GM12878 (cell line): Measurements from ENCODE around the gene LRGUK. TPM values are rescaled to one million over a fixed set of nuclear protein-coding genes. Genes with fewer than 3 reads are reported as not detected.
A peak's percentile ranks its signal among the peaks of the same experiment; 100 is the strongest.

Experiments
- ATAC-seq: fragments of 200-7000 bp; cut with Tn5 transposase; 3 replicates; pipeline ENCODE4 v1.9.1; 2020; ENCODE audit warnings: mild to moderate bottlenecking, moderate library complexity
- BruUV-seq: library from RNA; stranded (reverse); fragments of 400-500 nt; replicated peaks from 2 replicates; lab custom pipeline; 2021; lab: Mats Ljungman, UMichigan
- CTCF ChIA-PET: fragments of 300-600 bp; sonication (Branson Sonifier 250); formaldehyde crosslinking; extraction: SDS; loops from one replicate; lab custom pipeline; 2021; ENCODE audit warnings: inconsistent platforms; lab: Yijun Ruan, JAX
- POLR2A ChIA-PET: fragments of 350-600 bp; formaldehyde crosslinking; extraction: SDS; loops from one replicate; lab custom pipeline; 2021; ENCODE audit warnings: inconsistent platforms; lab: Charles Lee
- RAD21 ChIA-PET: fragments of 300-600 bp; sonication (Branson Sonifier 250); formaldehyde crosslinking; loops from one replicate; lab custom pipeline; 2023; ENCODE audit warnings: antibody characterized with exemption; ENCODE audit not compliant: unreplicated experiment; lab: Charles Lee
- SMC1A ChIA-PET: fragments of 300-600 bp; sonication (Branson Sonifier 250); formaldehyde crosslinking; loops from one replicate; lab custom pipeline; 2023; ENCODE audit not compliant: unreplicated experiment, uncharacterized antibody; lab: Charles Lee
- DNase-seq: peaks from one replicate; pipeline ENCODE4 v3.0.0-alpha.2; 2011; ENCODE audit warnings: low read depth, low spot score
- FAIRE-seq: peaks from 3 replicates; lab custom pipeline; 2011; peaks lifted over from hg19 to GRCh38; lab: Jason Lieb, UNC
- H2AFZ ChIP-seq: 2 replicates; pipeline ENCODE4 v1.6.0; 2011; ENCODE audit warnings: low read depth, low read length, control low read depth; ENCODE audit not compliant: control insufficient read depth
- H3K27ac ChIP-seq: 2 replicates; pipeline ENCODE4 v1.5.1; 2011; ENCODE audit warnings: control low read depth; ENCODE audit not compliant: control insufficient read depth, insufficient read depth
- H3K27me3 ChIP-seq, 2 experiments: replicated peaks in 1 of 2; 2 replicates each; pipeline versions ENCODE4 v1.6.0 to v1.6.1; 2011; ENCODE audit warnings: low read length in 1 of 2; ENCODE audit not compliant: control insufficient read depth in 2 of 2, insufficient read depth in 2 of 2
- H3K36me3 ChIP-seq, 2 experiments: 2 replicates each; pipeline ENCODE4 v1.5.1; 2011; ENCODE audit warnings: low read length in 1 of 2; ENCODE audit not compliant: control insufficient read depth in 2 of 2, insufficient read depth in 2 of 2
- H3K4me1 ChIP-seq: 2 replicates; pipeline ENCODE4 v1.6.1; 2011; ENCODE audit warnings: mild to moderate bottlenecking, low read length, moderate library complexity, mixed read lengths; ENCODE audit not compliant: control insufficient read depth, insufficient read depth
- H3K4me2 ChIP-seq: 2 replicates; pipeline ENCODE4 v1.6.0; 2011; ENCODE audit warnings: control low read depth; ENCODE audit not compliant: control insufficient read depth, insufficient read depth
- H3K4me3 ChIP-seq: fragments of 200-600 bp; sonication (generic); 2 replicates; pipeline ENCODE4 v1.5.1; 2016
- H3K79me2 ChIP-seq: 2 replicates; pipeline ENCODE4 v1.6.0; 2011; ENCODE audit warnings: low read length; ENCODE audit not compliant: control insufficient read depth, insufficient read depth
- H3K9ac ChIP-seq: 2 replicates; pipeline ENCODE4 v1.8.0; 2011; ENCODE audit warnings: low read length, control low read depth, mixed read lengths; ENCODE audit not compliant: control insufficient read depth, insufficient read depth
- H3K9me3 ChIP-seq: replicated peaks from 3 replicates; pipeline ENCODE4 v1.5.1; 2011; ENCODE audit warnings: mild to moderate bottlenecking, low read length; ENCODE audit not compliant: control insufficient read depth, insufficient read depth
- H4K20me1 ChIP-seq: 2 replicates; pipeline ENCODE4 v1.6.0; 2011; ENCODE audit not compliant: control insufficient read depth, insufficient read depth
- CBX3 ChIP-seq: fragments of 200-600 bp; sonication (generic); IDR thresholded peaks from 2 replicates; pipeline ENCODE4 v1.6.1; 2016; ENCODE audit warnings: low read depth, borderline replicate concordance
- CHD1 ChIP-seq: IDR thresholded peaks from 2 replicates; pipeline ENCODE4 v1.6.1; 2012; ENCODE audit warnings: low read depth, low read length, improper control_type of control experiment
- IKZF1 ChIP-seq: fragments of 450-650 bp; conservative IDR thresholded peaks from 2 replicates; pipeline ENCODE4 v1.6.1; 2017; ENCODE audit warnings: antibody characterized with exemption, mild to moderate bottlenecking
- MYC ChIP-seq: IDR thresholded peaks from 2 replicates; pipeline ENCODE4 v1.6.1; 2011; ENCODE audit warnings: mild to moderate bottlenecking, low read length, moderate library complexity, inconsistent platforms; ENCODE audit not compliant: insufficient read depth, insufficient replicate concordance, insufficient read length, severe bottlenecking
- PML ChIP-seq: IDR thresholded peaks from 2 replicates; pipeline ENCODE4 v1.6.1; 2012; ENCODE audit warnings: low read length, inconsistent platforms
- RAD21 ChIP-seq: IDR thresholded peaks from 2 replicates; pipeline ENCODE4 v1.6.1; 2011; ENCODE audit warnings: mild to moderate bottlenecking, low read depth, low read length, moderate library complexity; ENCODE audit not compliant: insufficient read depth
- WGBS: methylation state at CpG from one replicate; pipeline ENCODE4 v1.1.6; 2016; ENCODE audit warnings: low lambda C conversion rate; ENCODE audit not compliant: insufficient replicate concordance, insufficient coverage; ENCODE audit errors: missing lambda C conversion rate; 5-methylcytosine and 5-hydroxymethylcytosine counted together
- in situ Hi-C: fragments of 300-500 bp; cut with MboI; formaldehyde crosslinking; loops from 9 replicates; pipeline ENCODE4 v1.14.3; 2018; ENCODE audit warnings: mixed read lengths
- intact Hi-C: fragments of 100-400 bp; cut with micrococcal nuclease; formaldehyde crosslinking; loops from one replicate; pipeline ENCODE4 v1.14.2; 2022; ENCODE audit not compliant: unreplicated experiment
- polyA plus RNA-seq, 11 experiments: library from polyadenylated mRNA; depleted of rRNA in 4 of 11; unstranded in 6 of 11; stranded (reverse) in 5 of 11; fragments of >200 nt; fragmentation: Nextera tagmentation in 4 of 11; fragmentation: Illumina TruSeq in 1 of 11; extraction: Ambion mirVana in 4 of 11; extraction: Trizol in 1 of 11; gene quantifications; 1 replicate in 1 of 11; 2 replicates in 10 of 11; pipeline versions ENCODE4 v1.2.1 to v1.2.3, GENCODE V29; 2011 to 2016; ENCODE audit warnings: inconsistent platforms in 2 of 11, missing spikeins in 2 of 11, low read depth in 1 of 11
- total RNA-seq, 4 experiments: library from RNA; depleted of rRNA in 3 of 4; stranded (reverse); fragments of >200 nt in 3 of 4; fragmentation: Illumina TruSeq in 1 of 4; extraction: Trizol in 1 of 4; gene quantifications; 2 replicates each; pipeline versions ENCODE4 v1.2.1 to v1.2.3, GENCODE V29; 2013 to 2021
- TF ChIP-seq, protein P1 (sequence below): fragments of 450-650 bp; IDR thresholded peaks from 2 replicates; pipeline ENCODE4 v1.6.1; 2017; ENCODE audit warnings: mild to moderate bottlenecking
- TF ChIP-seq, protein P2 (sequence below): IDR thresholded peaks from 2 replicates; pipeline ENCODE4 v1.6.1; 2012; ENCODE audit warnings: low read depth, low read length, improper control_type of control experiment
- TF ChIP-seq, protein P3 (sequence below), 3 experiments: IDR thresholded peaks in 2 of 3; conservative IDR thresholded peaks in 1 of 3; 2 replicates each; pipeline ENCODE4 v1.5.1; 2011; ENCODE audit warnings: low read depth in 3 of 3, low read length in 3 of 3, mild to moderate bottlenecking in 3 of 3, control low read depth in 2 of 3, moderate library complexity in 2 of 3, inconsistent platforms in 1 of 3, mixed read lengths in 1 of 3; ENCODE audit not compliant: control insufficient read depth in 2 of 3, insufficient read depth in 1 of 3; ENCODE audit errors: extremely low read depth in 1 of 3

LRGUK gene
- total and polyA plus RNA-seq, 10 of the 15 experiments (the other 5 are each of a cell fraction or from before 2014, with no cell fraction given), result 0.04 to 0.14 (median 0.08) TPM; not detected in 3

DNA sequence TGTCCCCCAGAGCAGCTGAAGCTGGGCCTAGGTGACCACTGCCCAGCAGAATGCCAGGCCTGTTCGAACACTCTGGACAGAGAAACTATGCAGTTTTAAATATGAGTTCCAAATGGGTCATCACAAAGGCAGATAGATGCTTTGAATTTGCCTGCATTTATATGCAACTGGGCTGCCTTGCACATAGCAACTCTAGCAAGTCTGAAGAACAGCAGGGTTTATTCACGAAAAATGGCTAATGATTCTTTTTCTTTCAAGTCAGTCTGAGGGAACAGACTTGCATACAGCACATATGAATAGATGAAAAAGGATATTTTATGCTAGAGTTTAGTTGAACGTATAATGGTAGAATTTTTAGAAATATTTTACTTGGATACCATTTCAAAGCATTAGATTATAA lies 121.1 kb downstream of the LRGUK start (continued):
- TF ChIP-seq, protein P1, sequence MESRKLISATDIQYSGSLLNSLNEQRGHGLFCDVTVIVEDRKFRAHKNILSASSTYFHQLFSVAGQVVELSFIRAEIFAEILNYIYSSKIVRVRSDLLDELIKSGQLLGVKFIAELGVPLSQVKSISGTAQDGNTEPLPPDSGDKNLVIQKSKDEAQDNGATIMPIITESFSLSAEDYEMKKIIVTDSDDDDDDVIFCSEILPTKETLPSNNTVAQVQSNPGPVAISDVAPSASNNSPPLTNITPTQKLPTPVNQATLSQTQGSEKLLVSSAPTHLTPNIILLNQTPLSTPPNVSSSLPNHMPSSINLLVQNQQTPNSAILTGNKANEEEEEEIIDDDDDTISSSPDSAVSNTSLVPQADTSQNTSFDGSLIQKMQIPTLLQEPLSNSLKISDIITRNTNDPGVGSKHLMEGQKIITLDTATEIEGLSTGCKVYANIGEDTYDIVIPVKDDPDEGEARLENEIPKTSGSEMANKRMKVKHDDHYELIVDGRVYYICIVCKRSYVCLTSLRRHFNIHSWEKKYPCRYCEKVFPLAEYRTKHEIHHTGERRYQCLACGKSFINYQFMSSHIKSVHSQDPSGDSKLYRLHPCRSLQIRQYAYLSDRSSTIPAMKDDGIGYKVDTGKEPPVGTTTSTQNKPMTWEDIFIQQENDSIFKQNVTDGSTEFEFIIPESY, result no peak
- TF ChIP-seq, protein P2, sequence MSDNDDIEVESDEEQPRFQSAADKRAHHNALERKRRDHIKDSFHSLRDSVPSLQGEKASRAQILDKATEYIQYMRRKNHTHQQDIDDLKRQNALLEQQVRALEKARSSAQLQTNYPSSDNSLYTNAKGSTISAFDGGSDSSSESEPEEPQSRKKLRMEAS, result no peak
- no peak for TF ChIP-seq IKZF1

DNA sequence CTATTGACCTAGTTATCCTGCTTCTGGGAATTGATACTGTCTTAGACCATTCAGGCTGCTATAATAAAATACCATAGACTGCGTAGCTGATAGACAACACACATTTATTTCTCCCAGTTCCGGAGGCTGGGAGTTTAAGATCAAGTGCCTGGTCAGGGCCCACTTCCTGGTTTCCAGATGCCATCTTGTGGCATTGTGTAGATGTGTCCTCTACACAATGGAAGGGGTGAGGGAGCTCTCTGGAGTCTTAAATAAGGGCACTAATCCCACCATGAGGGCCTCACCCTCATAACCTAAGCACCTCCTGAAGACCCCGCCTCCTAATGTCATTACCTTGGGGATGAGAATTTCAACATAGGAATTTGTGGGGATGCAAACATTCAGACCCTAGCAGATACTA lies 127.2 kb downstream of the LRGUK start:
- Histone ChIP-seq H3K27me3 (no peaks in the 10 kb centered on the region), H3K79me2 (no peaks in the 10 kb centered on the region), H3K4me1 (no peaks in the 10 kb centered on the region), H3K36me3 (no peaks in the 10 kb centered on the region), H3K9ac (no peak overlapping the region), H4K20me1 (no peaks in the 10 kb centered on the region), H3K4me2 (no peak overlapping the region), H3K9me3 (no peaks in the 10 kb centered on the region), H3K27ac (no peak overlapping the region), H2AFZ (no peak overlapping the region), H3K4me3 (no peak overlapping the region)
- in situ Hi-C loops, result no loop called here
- DNase-seq (no peak), FAIRE-seq (no peak), ATAC-seq (no peak)
- POLR2A ChIA-PET, result no interaction called here
- TF ChIP-seq CHD1, result no peak
- TF ChIP-seq PML, result no peak
- TF ChIP-seq MYC, result no peak
- TF ChIP-seq RAD21, result 0 out of 2 replicates have a peak, but pooled peaks have one; percentile 16
- TF ChIP-seq, protein P3, sequence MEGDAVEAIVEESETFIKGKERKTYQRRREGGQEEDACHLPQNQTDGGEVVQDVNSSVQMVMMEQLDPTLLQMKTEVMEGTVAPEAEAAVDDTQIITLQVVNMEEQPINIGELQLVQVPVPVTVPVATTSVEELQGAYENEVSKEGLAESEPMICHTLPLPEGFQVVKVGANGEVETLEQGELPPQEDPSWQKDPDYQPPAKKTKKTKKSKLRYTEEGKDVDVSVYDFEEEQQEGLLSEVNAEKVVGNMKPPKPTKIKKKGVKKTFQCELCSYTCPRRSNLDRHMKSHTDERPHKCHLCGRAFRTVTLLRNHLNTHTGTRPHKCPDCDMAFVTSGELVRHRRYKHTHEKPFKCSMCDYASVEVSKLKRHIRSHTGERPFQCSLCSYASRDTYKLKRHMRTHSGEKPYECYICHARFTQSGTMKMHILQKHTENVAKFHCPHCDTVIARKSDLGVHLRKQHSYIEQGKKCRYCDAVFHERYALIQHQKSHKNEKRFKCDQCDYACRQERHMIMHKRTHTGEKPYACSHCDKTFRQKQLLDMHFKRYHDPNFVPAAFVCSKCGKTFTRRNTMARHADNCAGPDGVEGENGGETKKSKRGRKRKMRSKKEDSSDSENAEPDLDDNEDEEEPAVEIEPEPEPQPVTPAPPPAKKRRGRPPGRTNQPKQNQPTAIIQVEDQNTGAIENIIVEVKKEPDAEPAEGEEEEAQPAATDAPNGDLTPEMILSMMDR (IDR thresholded peaks at IDR 0.05 in 2 of 3, conservative IDR thresholded peaks at IDR 0.05 in 1 of 3; ENCODE audit: control insufficient read depth in 2 of 3, extremely low read depth in 1 of 3, insufficient read depth in 1 of 3, low read depth in 3 of 3, low read length in 3 of 3), result peak in 1 of 3 experiments; percentile 15; a peak in 1 of 6 replicates
- no peak for TF ChIP-seq CBX3
- RAD21 ChIA-PET, result no interaction called here
- CTCF ChIA-PET, result no interaction called here
- SMC1A ChIA-PET, result interaction anchor here (0.5 kb wide), 1 partner anchor 14 kb away, joined by 3 read pairs; no protein-coding TSS in a partner anchor
- intact Hi-C loops, result no loop called here
- BruUV-seq, result no TSS peak
- 90% methylated on average over 3 of the region's 3 CpGs for WGBS
